ENCODE results near the gene CRY2.

DNA sequence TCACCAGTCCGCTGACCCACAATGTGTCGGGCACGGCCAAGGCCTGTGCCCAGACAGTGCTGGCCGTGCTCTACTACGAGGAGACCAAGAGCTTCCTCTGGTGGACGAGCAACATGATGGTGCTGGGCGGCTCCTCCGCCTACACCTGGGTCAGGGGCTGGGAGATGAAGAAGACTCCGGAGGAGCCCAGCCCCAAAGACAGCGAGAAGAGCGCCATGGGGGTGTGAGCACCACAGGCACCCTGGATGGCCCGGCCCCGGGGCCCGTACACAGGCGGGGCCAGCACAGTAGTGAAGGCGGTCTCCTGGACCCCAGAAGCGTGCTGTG lies 36.2 kb upstream of the CRY2 start:
- TF ChIP-seq, protein P1, sequence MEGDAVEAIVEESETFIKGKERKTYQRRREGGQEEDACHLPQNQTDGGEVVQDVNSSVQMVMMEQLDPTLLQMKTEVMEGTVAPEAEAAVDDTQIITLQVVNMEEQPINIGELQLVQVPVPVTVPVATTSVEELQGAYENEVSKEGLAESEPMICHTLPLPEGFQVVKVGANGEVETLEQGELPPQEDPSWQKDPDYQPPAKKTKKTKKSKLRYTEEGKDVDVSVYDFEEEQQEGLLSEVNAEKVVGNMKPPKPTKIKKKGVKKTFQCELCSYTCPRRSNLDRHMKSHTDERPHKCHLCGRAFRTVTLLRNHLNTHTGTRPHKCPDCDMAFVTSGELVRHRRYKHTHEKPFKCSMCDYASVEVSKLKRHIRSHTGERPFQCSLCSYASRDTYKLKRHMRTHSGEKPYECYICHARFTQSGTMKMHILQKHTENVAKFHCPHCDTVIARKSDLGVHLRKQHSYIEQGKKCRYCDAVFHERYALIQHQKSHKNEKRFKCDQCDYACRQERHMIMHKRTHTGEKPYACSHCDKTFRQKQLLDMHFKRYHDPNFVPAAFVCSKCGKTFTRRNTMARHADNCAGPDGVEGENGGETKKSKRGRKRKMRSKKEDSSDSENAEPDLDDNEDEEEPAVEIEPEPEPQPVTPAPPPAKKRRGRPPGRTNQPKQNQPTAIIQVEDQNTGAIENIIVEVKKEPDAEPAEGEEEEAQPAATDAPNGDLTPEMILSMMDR (IDR thresholded peaks at IDR 0.05 in 4 of 5, conservative IDR thresholded peaks at IDR 0.05 in 1 of 5), result no peak
- no peak for TF ChIP-seq POLR2A (IDR thresholded peaks at IDR 0.05)

Measured in gastrocnemius medialis (tissue), 4 donors.